Activated CD4-positive, alpha-beta T cell treated with anti-CD3 and anti-CD28 coated beads, Interleukin-2, amount 50 U/mL, for 16 hours (primary cell): ENCODE results near the gene TMEM125.

Experiments used
- DNase-seq: peaks from one replicate; pipeline ENCODE4 v3.0.0-alpha.2; 2020

TMEM125 gene

GRCh38 chr1:43313771-43314170, 44.0 kb downstream of the TMEM125 start:
- no peak for DNase-seq

GRCh38 chr1:43314233-43314632, 44.5 kb downstream of the TMEM125 start:
- no peak for DNase-seq

- DNase-seq: no peak
These were observed 45.7 kb downstream of the TMEM125 start for GRCh38 chr1:43315481-43315880.

- DNase-seq: no peak
These were observed 46.4 kb downstream of the TMEM125 start for GRCh38 chr1:43315963-43316737.

GRCh38 chr1:43316738-43317520, 47.1 kb downstream of the TMEM125 start:
- DNase-seq: no peak

GRCh38 chr1:43317817-43318471, 48.2 kb downstream of the TMEM125 start:
- DNase-seq: no peak

- DNase-seq: no peak
These were observed 49.0 kb downstream of the TMEM125 start for GRCh38 chr1:43318831-43319230.

GRCh38 chr1:43319288-43319687, 49.5 kb downstream of the TMEM125 start:
- DNase-seq: no peak

GRCh38 chr1:43319766-43320165, 50.0 kb downstream of the TMEM125 start:
- no peak for DNase-seq

- DNase-seq: no peak
These were observed 51.6 kb downstream of the TMEM125 start for GRCh38 chr1:43321331-43321891.

GRCh38 chr1:43322506-43322905, 52.7 kb downstream of the TMEM125 start:
- DNase-seq: no peak
